Neural cell (in vitro differentiated cells): ENCODE measurements around the gene ZSWIM5. TPM values are rescaled to one million over a fixed set of nuclear protein-coding genes. Genes with fewer than 3 reads are reported as not detected.

ENCODE experiments used
- H2AFZ ChIP-seq: fragments of 200-600, 300-800 bp; sonication (generic), shearing (Covaris generic); 2 replicates; pipeline ENCODE4 v1.6.0; 2014; ENCODE audit warnings: low read depth, mild to moderate bottlenecking, antibody characterized with exemption, low read length, moderate library complexity
- H3F3A ChIP-seq: fragments of 200-600 bp; shearing (Covaris generic); 2 replicates; pipeline ENCODE4 v1.6.1; 2016; ENCODE audit warnings: mild to moderate bottlenecking, moderate library complexity, mixed read lengths, antibody characterized with exemption, low read length; ENCODE audit not compliant: insufficient read depth, poor library complexity, severe bottlenecking
- H3K27ac ChIP-seq: fragments of 200-600, 300-800 bp; sonication (generic), shearing (Covaris generic); 2 replicates; pipeline ENCODE4 v1.5.1; 2014; ENCODE audit warnings: mild to moderate bottlenecking, low read length, moderate library complexity
- H3K27me3 ChIP-seq: fragments of 300-800, 200-600 bp; sonication (generic), shearing (Covaris generic); 2 replicates; pipeline ENCODE4 v1.6.0; 2014; ENCODE audit warnings: mild to moderate bottlenecking, low read depth, low read length, moderate library complexity; ENCODE audit not compliant: insufficient read depth
- H3K36me3 ChIP-seq: fragments of 300-800, 200-600 bp; sonication (generic), shearing (Covaris generic); 2 replicates; pipeline ENCODE4 v1.5.1; 2014; ENCODE audit warnings: mild to moderate bottlenecking, antibody characterized with exemption, low read length, moderate library complexity; ENCODE audit not compliant: insufficient read depth
- H3K4me2 ChIP-seq: fragments of 300-800, 200-600 bp; sonication (generic), shearing (Covaris generic); 2 replicates; pipeline ENCODE4 v1.6.0; 2014; ENCODE audit warnings: mild to moderate bottlenecking, low read length
- H3K4me3 ChIP-seq: fragments of 300-800, 200-600 bp; sonication (generic), shearing (Covaris generic); 2 replicates; pipeline ENCODE4 v1.5.1; 2014; ENCODE audit warnings: mild to moderate bottlenecking, low read length, moderate library complexity
- H3K79me2 ChIP-seq: fragments of 200-600 bp; shearing (Covaris generic); replicated peaks from 2 replicates; pipeline ENCODE4 v1.6.0; 2014; ENCODE audit warnings: mild to moderate bottlenecking, low read length, moderate library complexity; ENCODE audit not compliant: insufficient read depth
- H3K9ac ChIP-seq: fragments of 300-800, 200-600 bp; sonication (generic), shearing (Covaris generic); 2 replicates; pipeline ENCODE4 v1.6.1; 2016; ENCODE audit warnings: mild to moderate bottlenecking, low read length, mixed read lengths
- H3K9me2 ChIP-seq: fragments of 200-600 bp; shearing (Covaris generic); 2 replicates; pipeline ENCODE4 v1.6.1; 2016; ENCODE audit warnings: mild to moderate bottlenecking, low read length, mixed read lengths; ENCODE audit not compliant: insufficient read depth
- H3K9me3 ChIP-seq: fragments of 200-600, 300-800 bp; sonication (generic), shearing (Covaris generic); 2 replicates; pipeline ENCODE4 v1.6.1; 2016; ENCODE audit warnings: mild to moderate bottlenecking, mixed run types, low read length, moderate library complexity, mixed read lengths
- H4K20me1 ChIP-seq: fragments of 200-600 bp; shearing (Covaris generic); 2 replicates; pipeline ENCODE4 v1.6.1; 2016; ENCODE audit warnings: mild to moderate bottlenecking, mixed run types; ENCODE audit not compliant: insufficient read depth
- EP300 ChIP-seq: fragments of 450-650 bp; conservative IDR thresholded peaks from 2 replicates; pipeline ENCODE4 v1.6.1; 2014; ENCODE audit warnings: antibody characterized with exemption, mild to moderate bottlenecking, moderate library complexity; ENCODE audit not compliant: poor library complexity, severe bottlenecking
- EZH2 ChIP-seq: fragments of 200-600, 300-800 bp; shearing (Covaris generic), sonication (generic); IDR thresholded peaks from 2 replicates; pipeline ENCODE4 v1.6.1; 2014; ENCODE audit warnings: antibody characterized with exemption, low read length, borderline replicate concordance, mild to moderate bottlenecking; ENCODE audit not compliant: insufficient read depth, poor library complexity, severe bottlenecking
- MXI1 ChIP-seq: fragments of 450-650 bp; conservative IDR thresholded peaks from 2 replicates; pipeline ENCODE4 v1.6.1; 2014; ENCODE audit warnings: antibody characterized with exemption, mild to moderate bottlenecking; ENCODE audit not compliant: poor library complexity, severe bottlenecking
- POLR2AphosphoS5 ChIP-seq: IDR thresholded peaks from 2 replicates; pipeline ENCODE4 v1.6.1; 2012
- RAD21 ChIP-seq: fragments of 450-650 bp; conservative IDR thresholded peaks from 2 replicates; pipeline ENCODE4 v1.6.1; 2014; ENCODE audit warnings: antibody characterized with exemption, mild to moderate bottlenecking, moderate library complexity
- SMC3 ChIP-seq: fragments of 450-650 bp; conservative IDR thresholded peaks from 2 replicates; pipeline ENCODE4 v1.6.1; 2014; ENCODE audit warnings: antibody characterized with exemption, mild to moderate bottlenecking, moderate library complexity; ENCODE audit not compliant: poor library complexity
- TAF1 ChIP-seq: IDR thresholded peaks from 2 replicates; pipeline ENCODE4 v1.6.1; 2012; ENCODE audit warnings: low read depth
- polyA plus RNA-seq: library from polyadenylated mRNA; depleted of rRNA; stranded (reverse); fragments of >200 nt; gene quantifications from 2 replicates; pipeline ENCODE4 v1.2.3, GENCODE V29; 2014
- TF ChIP-seq, protein P1 (sequence below): IDR thresholded peaks from 2 replicates; pipeline ENCODE4 v1.6.1; 2012; ENCODE audit warnings: borderline replicate concordance
- TF ChIP-seq, protein P2 (sequence below): fragments of 450-650 bp; IDR thresholded peaks from 2 replicates; pipeline ENCODE4 v1.5.1; 2014; ENCODE audit warnings: antibody characterized with exemption, mild to moderate bottlenecking, moderate library complexity; ENCODE audit not compliant: poor library complexity, severe bottlenecking

The ZSWIM5 gene
- polyA plus RNA-seq, 1 donor from 2014 or later, result 27.2 TPM

DNA sequence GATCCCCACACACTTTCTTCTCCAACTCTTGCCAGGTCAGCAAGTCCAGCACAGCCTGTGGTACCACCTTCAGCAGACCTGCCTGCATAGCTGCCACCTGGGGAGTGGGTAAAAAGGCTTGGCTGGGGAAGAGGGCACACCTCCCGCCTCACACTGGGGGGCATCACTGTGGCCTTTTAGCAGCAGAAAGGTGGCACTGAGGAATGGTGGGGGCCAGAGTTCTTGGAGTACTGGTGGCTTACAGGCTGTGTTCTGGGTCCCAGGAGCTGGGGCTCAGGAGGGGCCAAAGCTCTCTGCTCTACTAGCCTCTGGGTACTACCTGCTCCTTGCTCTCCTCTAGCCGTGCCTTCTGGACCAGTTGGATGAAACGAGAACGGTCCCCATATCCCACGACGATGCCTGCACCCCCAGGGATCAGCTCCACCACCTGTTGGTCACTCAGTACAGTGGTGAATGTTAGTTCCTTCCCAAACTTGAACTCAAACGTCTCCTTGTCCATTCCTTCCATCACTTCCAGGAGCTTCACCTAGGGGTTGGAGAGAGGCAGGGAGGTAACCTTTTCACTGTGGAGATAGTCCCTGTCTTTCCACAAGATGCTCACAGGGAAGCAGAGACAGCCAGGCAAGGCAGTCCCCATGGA is 202.0 kb downstream of the ZSWIM5 start:
- no peaks in the 10 kb centered on the region for H3K79me2 ChIP-seq
- TF ChIP-seq TAF1 (no peak), POLR2AphosphoS5 (no peak), EP300 (no peak), SMC3 (no peak), RAD21 (no peak), MXI1 (no peak), EZH2 (no peak)
- TF ChIP-seq, protein P1, sequence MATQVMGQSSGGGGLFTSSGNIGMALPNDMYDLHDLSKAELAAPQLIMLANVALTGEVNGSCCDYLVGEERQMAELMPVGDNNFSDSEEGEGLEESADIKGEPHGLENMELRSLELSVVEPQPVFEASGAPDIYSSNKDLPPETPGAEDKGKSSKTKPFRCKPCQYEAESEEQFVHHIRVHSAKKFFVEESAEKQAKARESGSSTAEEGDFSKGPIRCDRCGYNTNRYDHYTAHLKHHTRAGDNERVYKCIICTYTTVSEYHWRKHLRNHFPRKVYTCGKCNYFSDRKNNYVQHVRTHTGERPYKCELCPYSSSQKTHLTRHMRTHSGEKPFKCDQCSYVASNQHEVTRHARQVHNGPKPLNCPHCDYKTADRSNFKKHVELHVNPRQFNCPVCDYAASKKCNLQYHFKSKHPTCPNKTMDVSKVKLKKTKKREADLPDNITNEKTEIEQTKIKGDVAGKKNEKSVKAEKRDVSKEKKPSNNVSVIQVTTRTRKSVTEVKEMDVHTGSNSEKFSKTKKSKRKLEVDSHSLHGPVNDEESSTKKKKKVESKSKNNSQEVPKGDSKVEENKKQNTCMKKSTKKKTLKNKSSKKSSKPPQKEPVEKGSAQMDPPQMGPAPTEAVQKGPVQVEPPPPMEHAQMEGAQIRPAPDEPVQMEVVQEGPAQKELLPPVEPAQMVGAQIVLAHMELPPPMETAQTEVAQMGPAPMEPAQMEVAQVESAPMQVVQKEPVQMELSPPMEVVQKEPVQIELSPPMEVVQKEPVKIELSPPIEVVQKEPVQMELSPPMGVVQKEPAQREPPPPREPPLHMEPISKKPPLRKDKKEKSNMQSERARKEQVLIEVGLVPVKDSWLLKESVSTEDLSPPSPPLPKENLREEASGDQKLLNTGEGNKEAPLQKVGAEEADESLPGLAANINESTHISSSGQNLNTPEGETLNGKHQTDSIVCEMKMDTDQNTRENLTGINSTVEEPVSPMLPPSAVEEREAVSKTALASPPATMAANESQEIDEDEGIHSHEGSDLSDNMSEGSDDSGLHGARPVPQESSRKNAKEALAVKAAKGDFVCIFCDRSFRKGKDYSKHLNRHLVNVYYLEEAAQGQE, result no peak
- TF ChIP-seq, protein P2, sequence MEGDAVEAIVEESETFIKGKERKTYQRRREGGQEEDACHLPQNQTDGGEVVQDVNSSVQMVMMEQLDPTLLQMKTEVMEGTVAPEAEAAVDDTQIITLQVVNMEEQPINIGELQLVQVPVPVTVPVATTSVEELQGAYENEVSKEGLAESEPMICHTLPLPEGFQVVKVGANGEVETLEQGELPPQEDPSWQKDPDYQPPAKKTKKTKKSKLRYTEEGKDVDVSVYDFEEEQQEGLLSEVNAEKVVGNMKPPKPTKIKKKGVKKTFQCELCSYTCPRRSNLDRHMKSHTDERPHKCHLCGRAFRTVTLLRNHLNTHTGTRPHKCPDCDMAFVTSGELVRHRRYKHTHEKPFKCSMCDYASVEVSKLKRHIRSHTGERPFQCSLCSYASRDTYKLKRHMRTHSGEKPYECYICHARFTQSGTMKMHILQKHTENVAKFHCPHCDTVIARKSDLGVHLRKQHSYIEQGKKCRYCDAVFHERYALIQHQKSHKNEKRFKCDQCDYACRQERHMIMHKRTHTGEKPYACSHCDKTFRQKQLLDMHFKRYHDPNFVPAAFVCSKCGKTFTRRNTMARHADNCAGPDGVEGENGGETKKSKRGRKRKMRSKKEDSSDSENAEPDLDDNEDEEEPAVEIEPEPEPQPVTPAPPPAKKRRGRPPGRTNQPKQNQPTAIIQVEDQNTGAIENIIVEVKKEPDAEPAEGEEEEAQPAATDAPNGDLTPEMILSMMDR, result no peak
- H3K9me3 ChIP-seq, result no peaks in the 10 kb centered on the region
- H3K4me2 ChIP-seq, result no peak overlapping the region
- H3K4me3 ChIP-seq, result no peak overlapping the region
- H3F3A ChIP-seq, result no peaks in the 10 kb centered on the region
- H4K20me1 ChIP-seq, result no peaks in the 10 kb centered on the region
- H3K36me3 ChIP-seq, result peaks cover 5% of the 10 kb centered on the region
- no peaks in the 10 kb centered on the region for H3K27me3 ChIP-seq
- no peak overlapping the region for H3K27ac ChIP-seq
- no peak overlapping the region for H3K9ac ChIP-seq
- no peaks in the 10 kb centered on the region for H3K9me2 ChIP-seq
- no peak overlapping the region for H2AFZ ChIP-seq

DNA sequence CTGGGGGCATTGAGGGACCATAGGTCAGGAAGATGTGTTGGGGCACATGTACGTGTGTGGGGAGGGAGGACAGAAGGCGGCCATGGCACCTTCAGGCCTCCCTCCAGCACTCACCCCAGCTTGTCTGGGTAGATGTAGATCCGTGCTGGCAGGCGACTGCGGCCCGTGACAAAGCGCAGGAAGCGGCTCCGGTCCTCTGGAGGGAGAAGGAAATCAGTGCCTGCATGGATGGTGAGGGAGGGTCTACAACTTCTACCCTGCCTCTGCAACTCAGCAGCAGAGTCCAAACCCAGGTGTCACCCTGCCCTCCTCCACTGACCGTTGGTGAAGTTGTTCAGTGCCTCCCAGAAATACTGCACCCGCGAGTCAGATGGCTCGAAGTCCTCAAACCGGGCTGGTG is 202.7 kb downstream of the ZSWIM5 start:
- Histone ChIP-seq H3K4me2 (no peak overlapping the region), H2AFZ (no peak overlapping the region), H3K9me3 (no peaks in the 10 kb centered on the region), H4K20me1 (no peaks in the 10 kb centered on the region), H3F3A (no peaks in the 10 kb centered on the region), H3K79me2 (no peaks in the 10 kb centered on the region), H3K4me3 (no peak overlapping the region), H3K27ac (no peak overlapping the region), H3K9me2 (no peaks in the 10 kb centered on the region), H3K36me3 (peaks cover 5% of the 10 kb centered on the region), H3K27me3 (no peaks in the 10 kb centered on the region), H3K9ac (no peak overlapping the region)
- no peak for TF ChIP-seq MXI1
- TF ChIP-seq EZH2, result no peak
- TF ChIP-seq, protein P1, result no peak
- no peak for TF ChIP-seq TAF1
- TF ChIP-seq, protein P2, result no peak
- TF ChIP-seq SMC3, result no peak
- TF ChIP-seq RAD21, result no peak
- no peak for TF ChIP-seq EP300
- no peak for TF ChIP-seq POLR2AphosphoS5
